Gastroesophageal sphincter (tissue), 4 donors: Measurements from ENCODE around the gene IQGAP1. TPM values are rescaled to one million over a fixed set of nuclear protein-coding genes. Genes with fewer than 3 reads are reported as not detected.

Experiments used
- ATAC-seq: fragments of 150-250 bp; one replicate; pipeline ENCODE4 v1.9.1; 2016; ENCODE audit warnings: mild to moderate bottlenecking, moderate library complexity
- H3K27ac ChIP-seq, 4 donors: fragments of 200-600 bp; sonication (generic) in 3 of 4; 1 replicate in 3 of 4; 2 replicates in 1 of 4; pipeline ENCODE4 v1.5.1; 2016 to 2019
- H3K27me3 ChIP-seq: fragments of 200-600 bp; sonication (generic); one replicate; pipeline ENCODE4 v1.5.1; 2019
- H3K36me3 ChIP-seq, 2 donors: fragments of 200-600 bp; sonication (generic); one replicate each; pipeline ENCODE4 v1.5.1; 2019; ENCODE audit warnings: control low read depth in 1 of 2
- H3K4me1 ChIP-seq, 3 donors: fragments of 200-600 bp; sonication (generic); 1 replicate in 2 of 3; 2 replicates in 1 of 3; pipeline ENCODE4 v1.5.1; 2016 to 2019; ENCODE audit warnings: control low read depth in 2 of 3
- H3K4me3 ChIP-seq, 2 donors: fragments of 200-600 bp; sonication (generic); one replicate each; pipeline ENCODE4 v1.5.1; 2019; ENCODE audit warnings: mild to moderate bottlenecking in 1 of 2, moderate library complexity in 1 of 2
- H3K9me3 ChIP-seq, 3 donors: fragments of 200-600 bp; sonication (generic); one replicate each; pipeline ENCODE4 v1.5.1; 2017 to 2019; ENCODE audit warnings: control low read depth in 2 of 3
- EP300 ChIP-seq: sonication (generic); formaldehyde crosslinking; IDR thresholded peaks from one replicate; pipeline ENCODE4 v1.6.1; 2017; ENCODE audit warnings: antibody characterized with exemption, mild to moderate bottlenecking
- POLR2A ChIP-seq, 2 donors: fragments of 450-650 bp; IDR thresholded peaks; one replicate each; pipeline ENCODE4 v1.6.1; 2017; ENCODE audit warnings: antibody characterized with exemption in 2 of 2, mild to moderate bottlenecking in 2 of 2, moderate library complexity in 1 of 2
- POLR2AphosphoS5 ChIP-seq: sonication (generic); formaldehyde crosslinking; IDR thresholded peaks from one replicate; pipeline ENCODE4 v1.6.1; 2017; ENCODE audit warnings: antibody characterized with exemption
- WGBS, 2 donors: methylation state at CpG; one replicate each; pipeline ENCODE4 v1.1.5; 2018; ENCODE audit warnings: low coverage in 1 of 2; 5-methylcytosine and 5-hydroxymethylcytosine counted together
- total RNA-seq, 4 donors: library from RNA; depleted of rRNA; stranded (reverse); fragments of >200 nt; gene quantifications; one replicate each; pipeline ENCODE4 v1.1.0, GENCODE V29; 2016
- TF ChIP-seq, protein P1 (sequence below), 4 experiments: fragments of 200-600 bp in 2 of 4; fragments of 450-650 bp in 2 of 4; sonication (generic) in 1 of 4; IDR thresholded peaks; one replicate each; pipeline ENCODE4 v1.5.1; 2017 to 2019; ENCODE audit warnings: antibody characterized with exemption in 4 of 4, mild to moderate bottlenecking in 2 of 4, moderate library complexity in 2 of 4

Gene IQGAP1
- total RNA-seq, 4 donors from 2014 or later: 210 to 360 (median 245) TPM

DNA sequence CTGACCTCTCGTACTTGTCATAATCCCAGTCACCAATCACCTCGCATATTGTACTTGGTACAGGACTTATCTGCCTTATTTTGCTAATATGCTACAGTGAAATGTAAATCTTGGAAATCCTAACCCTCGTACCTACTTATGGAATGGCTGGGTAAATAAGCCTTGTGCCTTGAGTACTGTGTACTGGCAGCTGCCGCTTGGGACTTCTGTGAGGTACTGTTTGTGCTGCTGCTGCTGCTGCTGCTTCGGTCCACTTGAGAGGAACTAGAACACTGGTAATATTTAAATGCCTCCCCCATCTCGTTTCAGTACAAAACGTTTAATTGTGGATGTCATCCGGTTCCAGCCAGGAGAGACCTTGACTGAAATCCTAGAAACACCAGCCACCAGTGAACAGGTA, 99.1 kb downstream of the IQGAP1 start:
- 84 to 94% methylated on average over 4 to 5 of the region's 8 CpGs for WGBS, 2 donors
- H3K4me3 ChIP-seq: no peak overlapping the region
- H3K27me3 ChIP-seq: no peaks in the 10 kb centered on the region
- H3K27ac ChIP-seq: no peak overlapping the region
- no peaks in the 10 kb centered on the region for H3K9me3 ChIP-seq
- TF ChIP-seq POLR2A (IDR thresholded peaks at IDR 0.05): no peak
- TF ChIP-seq EP300: no peak
- H3K4me1 ChIP-seq: peaks cover 0 to 1% (median 0%) of the 10 kb centered on the region in 3 donors
- peaks cover 16 to 100% of the 10 kb centered on the region in 2 donors for H3K36me3 ChIP-seq
- ATAC-seq: no peak

DNA sequence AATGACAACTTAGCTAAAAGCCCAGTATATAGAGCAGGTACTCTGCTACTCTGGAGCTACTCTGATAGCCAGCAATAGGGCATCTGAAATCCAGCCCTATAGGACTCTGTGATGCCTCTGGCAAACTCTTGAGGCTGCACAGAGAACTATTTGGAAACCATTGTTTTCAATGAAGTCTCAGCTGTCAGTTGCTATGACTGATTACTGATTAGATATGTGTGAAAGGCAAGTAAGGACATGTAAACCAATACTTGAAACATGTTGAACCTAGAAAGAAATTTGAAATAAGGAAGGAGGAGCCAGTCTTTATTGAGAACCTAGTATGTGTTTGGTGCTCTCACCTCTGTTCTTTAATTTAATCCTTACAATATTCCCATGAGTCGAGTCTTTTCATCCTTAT, 101.5 kb downstream of the IQGAP1 start:
- peaks cover 10 to 100% of the 10 kb centered on the region in 2 donors for H3K36me3 ChIP-seq

DNA sequence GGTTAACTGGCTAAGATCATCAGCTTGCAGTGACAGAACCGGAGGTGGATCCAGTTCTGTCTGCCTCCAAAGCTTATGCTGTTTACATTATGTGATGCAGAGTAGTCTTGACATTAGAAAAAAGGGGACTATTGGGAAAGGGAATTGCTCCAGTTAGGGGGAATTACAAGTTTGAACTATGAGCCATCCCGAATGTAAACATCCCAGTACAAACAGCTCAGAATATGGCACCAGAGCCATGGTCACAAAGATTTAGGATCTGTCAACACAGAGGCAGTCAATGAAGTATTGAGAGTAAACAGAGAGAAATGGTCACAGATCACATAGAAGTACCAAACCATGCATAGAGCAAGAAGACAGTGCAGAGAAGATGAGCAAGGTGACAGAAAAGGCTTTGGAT, 101.9 kb downstream of the IQGAP1 start:
- no peak for ATAC-seq
- H3K9me3 ChIP-seq: no peaks in the 10 kb centered on the region
- no peak overlapping the region for H3K27ac ChIP-seq
- 48 to 69% methylated on average over 2 of the region's 2 CpGs for WGBS, 2 donors
- no peak overlapping the region for H3K4me3 ChIP-seq
- H3K36me3 ChIP-seq: peaks cover 10 to 100% of the 10 kb centered on the region in 2 donors
- H3K4me1 ChIP-seq: no peaks in the 10 kb centered on the region
- no peaks in the 10 kb centered on the region for H3K27me3 ChIP-seq
- TF ChIP-seq POLR2A (IDR thresholded peaks at IDR 0.05) (no peak), EP300 (no peak), POLR2AphosphoS5 (no peak)
- TF ChIP-seq, protein P1, sequence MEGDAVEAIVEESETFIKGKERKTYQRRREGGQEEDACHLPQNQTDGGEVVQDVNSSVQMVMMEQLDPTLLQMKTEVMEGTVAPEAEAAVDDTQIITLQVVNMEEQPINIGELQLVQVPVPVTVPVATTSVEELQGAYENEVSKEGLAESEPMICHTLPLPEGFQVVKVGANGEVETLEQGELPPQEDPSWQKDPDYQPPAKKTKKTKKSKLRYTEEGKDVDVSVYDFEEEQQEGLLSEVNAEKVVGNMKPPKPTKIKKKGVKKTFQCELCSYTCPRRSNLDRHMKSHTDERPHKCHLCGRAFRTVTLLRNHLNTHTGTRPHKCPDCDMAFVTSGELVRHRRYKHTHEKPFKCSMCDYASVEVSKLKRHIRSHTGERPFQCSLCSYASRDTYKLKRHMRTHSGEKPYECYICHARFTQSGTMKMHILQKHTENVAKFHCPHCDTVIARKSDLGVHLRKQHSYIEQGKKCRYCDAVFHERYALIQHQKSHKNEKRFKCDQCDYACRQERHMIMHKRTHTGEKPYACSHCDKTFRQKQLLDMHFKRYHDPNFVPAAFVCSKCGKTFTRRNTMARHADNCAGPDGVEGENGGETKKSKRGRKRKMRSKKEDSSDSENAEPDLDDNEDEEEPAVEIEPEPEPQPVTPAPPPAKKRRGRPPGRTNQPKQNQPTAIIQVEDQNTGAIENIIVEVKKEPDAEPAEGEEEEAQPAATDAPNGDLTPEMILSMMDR (IDR thresholded peaks at IDR 0.05): no peak

More for the DNA sequence above, 101.5 kb downstream of the IQGAP1 start:
- Histone ChIP-seq H3K9me3 (no peaks in the 10 kb centered on the region), H3K27me3 (no peaks in the 10 kb centered on the region), H3K4me3 (no peak overlapping the region), H3K27ac (no peak overlapping the region), H3K4me1 (no peaks in the 10 kb centered on the region)
- 85 to 89% methylated on average over 1 of the region's 1 CpG for WGBS, 2 donors
- TF ChIP-seq POLR2AphosphoS5 (no peak), POLR2A (IDR thresholded peaks at IDR 0.05) (no peak), EP300 (no peak)
- TF ChIP-seq, protein P1 (IDR thresholded peaks at IDR 0.05): no peak
- ATAC-seq: no peak

DNA sequence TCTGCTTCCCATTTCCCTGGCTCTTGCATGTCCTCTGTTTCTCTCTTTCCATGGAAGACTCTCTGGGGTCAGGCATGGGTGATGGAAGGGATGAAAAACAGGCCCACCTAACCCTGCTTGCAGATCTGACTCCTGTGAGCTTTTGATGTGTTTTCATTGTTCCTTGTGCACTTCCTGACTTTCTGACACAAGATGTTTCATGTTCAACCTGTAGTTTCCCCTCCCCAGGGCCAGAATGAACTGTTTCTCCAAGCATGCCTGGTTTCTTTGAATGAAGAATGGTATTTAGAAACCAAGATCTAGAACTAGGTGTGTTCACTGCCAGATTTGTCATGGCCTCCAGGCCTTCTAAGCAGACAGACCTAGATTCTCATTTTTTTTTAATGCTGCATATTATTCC, 105.6 kb downstream of the IQGAP1 start:
- Histone ChIP-seq H3K4me3 (no peak overlapping the region), H3K27me3 (no peaks in the 10 kb centered on the region), H3K27ac (no peak overlapping the region), H3K4me1 (no peaks in the 10 kb centered on the region), H3K36me3 (peaks cover 5 to 100% of the 10 kb centered on the region in 2 donors), H3K9me3 (no peaks in the 10 kb centered on the region)
- TF ChIP-seq, protein P1 (IDR thresholded peaks at IDR 0.05): no peak
- TF ChIP-seq POLR2AphosphoS5: no peak
- TF ChIP-seq EP300: no peak
- TF ChIP-seq POLR2A (IDR thresholded peaks at IDR 0.05): no peak
- no peak for ATAC-seq

DNA sequence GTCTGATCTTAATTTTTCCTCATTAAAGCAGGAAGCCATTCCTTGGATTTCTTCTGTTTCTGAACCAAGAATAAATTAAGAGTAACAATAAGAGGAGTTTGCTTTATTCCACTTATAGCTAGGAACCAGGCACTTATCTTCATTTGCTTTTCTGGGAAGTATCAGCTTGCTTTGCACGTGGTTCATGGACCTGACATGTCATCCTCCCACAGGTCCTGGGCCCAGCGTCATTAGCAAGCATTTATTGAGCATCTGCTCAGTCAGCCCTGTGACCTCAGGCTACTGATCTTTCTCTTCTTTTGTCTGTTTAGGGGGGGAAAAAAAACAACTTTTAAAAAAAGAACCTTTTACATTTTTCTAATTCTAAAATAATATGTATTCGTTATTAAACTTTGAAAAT, 107.0 kb downstream of the IQGAP1 start:
- TF ChIP-seq, protein P1 (IDR thresholded peaks at IDR 0.05): no peak
- TF ChIP-seq POLR2A (IDR thresholded peaks at IDR 0.05): no peak
- no peak for TF ChIP-seq EP300
- no peak for TF ChIP-seq POLR2AphosphoS5
- WGBS, 2 donors: 57 to 60% methylated on average over 3 of the region's 3 CpGs
- no peak overlapping the region for H3K27ac ChIP-seq
- H3K36me3 ChIP-seq: peaks cover 5 to 100% of the 10 kb centered on the region in 2 donors
- no peak for ATAC-seq
- H3K27me3 ChIP-seq: no peaks in the 10 kb centered on the region
- H3K4me3 ChIP-seq: no peak overlapping the region
- no peaks in the 10 kb centered on the region for H3K4me1 ChIP-seq
- H3K9me3 ChIP-seq: no peaks in the 10 kb centered on the region

DNA sequence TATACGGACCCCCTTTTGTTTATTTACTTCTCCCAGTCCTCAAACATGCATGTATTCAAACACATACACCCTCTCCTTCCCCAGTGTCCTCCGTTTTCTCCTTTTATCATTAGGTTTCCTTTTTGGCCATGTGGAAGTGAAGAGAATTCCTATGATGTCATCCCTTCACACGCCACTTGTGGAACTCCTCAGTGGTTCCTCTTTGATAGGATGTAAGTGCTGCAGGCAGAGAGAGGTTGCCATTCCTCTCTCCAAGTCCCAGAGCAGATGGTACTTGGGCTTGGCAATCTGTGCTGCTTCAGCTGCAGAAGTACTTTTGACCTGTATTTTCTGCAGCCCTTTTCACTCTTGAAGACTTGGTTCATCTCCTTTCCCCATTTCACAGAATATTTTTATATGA, 108.7 kb downstream of the IQGAP1 start:
- Histone ChIP-seq H3K36me3 (peaks cover 2 to 100% of the 10 kb centered on the region in 2 donors), H3K4me3 (no peak overlapping the region), H3K9me3 (no peaks in the 10 kb centered on the region), H3K27ac (no peak overlapping the region), H3K4me1 (no peaks in the 10 kb centered on the region), H3K27me3 (no peaks in the 10 kb centered on the region)
- TF ChIP-seq EP300: no peak
- WGBS, 2 donors: 15 to 18% methylated on average over 3 of the region's 3 CpGs
- ATAC-seq: no peak
